Right ventricle myocardium superior (tissue), 1 donor: ENCODE data around the gene LRP1. TPM values are rescaled to one million over a fixed set of nuclear protein-coding genes. Genes with fewer than 3 reads are reported as not detected.
"Not testable (repeated sequence)": the region's sequence is repeated elsewhere in the genome, so short reads cannot be mapped to it uniquely, and the experiment has no call there.

ENCODE experiments used
- ATAC-seq: fragments of 200-7000 bp; cut with Tn5 transposase; one replicate; pipeline ENCODE4 v1.9.1; 2020; ENCODE audit warnings: mild to moderate bottlenecking; ENCODE audit not compliant: poor library complexity
- DNase-seq: peaks from one replicate; pipeline ENCODE4 v3.0.0-alpha.2; 2020
- intact Hi-C: fragments of 100-400 bp; cut with DNase I; formaldehyde crosslinking; loops from one replicate; pipeline ENCODE4 v1.11.2; 2022
- total RNA-seq: library from RNA; stranded (reverse); fragmentation: NEBNext Ultra II Directional; extraction: Animal tissue kit (Norgen Biotek cat#: 25700); gene quantifications from one replicate; pipeline ENCODE4 v1.2.1, GENCODE V29; 2021
- donor health status: DM: no; HTN: yes; CAD: no; lungs with severe emphysema.

LRP1 gene
- total RNA-seq, 1 donor from 2014 or later: 121 TPM

GRCh38 chr12:57107456-57108155 is 20.7 kb upstream of the LRP1 start:
- ATAC-seq (no peak), DNase-seq (peak; percentile 36)
- intact Hi-C loops: no loop called here

- intact Hi-C loops: loop anchor here (10.0 kb wide), 1 partner anchor 355 kb away; the partner anchor contains the start of gene PRIM1
- ATAC-seq (no peak), DNase-seq (no peak)
These were observed 18.8 kb upstream of the LRP1 start for GRCh38 chr12:57109207-57110103.

GRCh38 chr12:57110104-57111030 is 17.9 kb upstream of the LRP1 start:
- DNase-seq: peak; percentile 86
- intact Hi-C loops: loop anchor here (10.0 kb wide), 1 partner anchor 356 kb away; the partner anchor contains the start of gene PRIM1
- ATAC-seq: peak; percentile 31

- intact Hi-C loops: loop anchor here (10.0 kb wide), 1 partner anchor 356 kb away; the partner anchor contains the start of gene PRIM1
- DNase-seq (peak; percentile 89), ATAC-seq (peak; percentile 79)
These were observed 17.1 kb upstream of the LRP1 start, which contains the start of gene STAT6 for GRCh38 chr12:57111031-57111734. TSS of gene STAT6 (minus strand) at chr12:57111362. CDS start at chr12:57108278, 3,084 bp downstream.

- DNase-seq: peak; percentile 22
- ATAC-seq: no peak
- intact Hi-C loops: loop anchor here (1.0 to 10.0 kb wide), 2 partner anchors 43 to 358 kb away; partner anchors contain the start of gene PRIM1
These were observed 15.6 kb upstream of the LRP1 start for GRCh38 chr12:57112492-57113294.

- intact Hi-C loops: loop anchor here (10.0 kb wide), 1 partner anchor 362 kb away; the partner anchor contains the start of gene PRIM1
- no peak for ATAC-seq
- DNase-seq: no peak
These were observed 11.6 kb upstream of the LRP1 start for GRCh38 chr12:57116580-57117281.

- intact Hi-C loops: loop anchor here (10.0 kb wide), 1 partner anchor 364 kb away; the partner anchor contains the start of gene PRIM1
- peak; percentile 69 for ATAC-seq
- peak; percentile 59 for DNase-seq
These were observed 9.5 kb upstream of the LRP1 start for GRCh38 chr12:57118711-57119271.

- ATAC-seq (peak; percentile 9), DNase-seq (peak; percentile 30)
- intact Hi-C loops: loop anchor here (10.0 kb wide), 1 partner anchor 365 kb away; the partner anchor contains the start of gene PRIM1
These were observed 8.8 kb upstream of the LRP1 start for GRCh38 chr12:57119294-57120085.

GRCh38 chr12:57120718-57121117 is 7.6 kb upstream of the LRP1 start:
- peak; percentile 19 for DNase-seq
- intact Hi-C loops, ATAC-seq: not testable (repeated sequence)

GRCh38 chr12:57123813-57124212 is 4.5 kb upstream of the LRP1 start:
- DNase-seq: no peak
- no peak for ATAC-seq
- intact Hi-C loops: loop anchor here (2.0 kb wide), 1 partner anchor 53 kb away; no protein-coding TSS in a partner anchor

- ATAC-seq (peak; percentile 15), DNase-seq (peak; percentile 63)
- intact Hi-C loops: loop anchor here (2.0 kb wide), 1 partner anchor 52 kb away; no protein-coding TSS in a partner anchor
These were observed 3.9 kb upstream of the LRP1 start for GRCh38 chr12:57124261-57124877.

GRCh38 chr12:57126061-57126460 is 2.2 kb upstream of the LRP1 start:
- ATAC-seq (no peak), DNase-seq (peak; percentile 23)
- intact Hi-C loops: no loop called here

- ATAC-seq (no peak), DNase-seq (no peak)
- intact Hi-C loops: no loop called here
These were observed 1.7 kb upstream of the LRP1 start for GRCh38 chr12:57126561-57126960.

- DNase-seq (peak; percentile 87), ATAC-seq (peak; percentile 71)
- intact Hi-C loops: no loop called here
These were observed 1.1 kb upstream of the LRP1 start for GRCh38 chr12:57127101-57127725.
